Measurements from ENCODE around the gene FZR1. TPM values are rescaled to one million over a fixed set of nuclear protein-coding genes. Genes with fewer than 3 reads are reported as not detected.
A peak's percentile ranks its signal among the peaks of the same experiment; 100 is the strongest.

The FZR1 gene
- total and polyA plus RNA-seq, 2 experiments from 2014 or later, result 16.1 to 39.2 TPM

DNA sequence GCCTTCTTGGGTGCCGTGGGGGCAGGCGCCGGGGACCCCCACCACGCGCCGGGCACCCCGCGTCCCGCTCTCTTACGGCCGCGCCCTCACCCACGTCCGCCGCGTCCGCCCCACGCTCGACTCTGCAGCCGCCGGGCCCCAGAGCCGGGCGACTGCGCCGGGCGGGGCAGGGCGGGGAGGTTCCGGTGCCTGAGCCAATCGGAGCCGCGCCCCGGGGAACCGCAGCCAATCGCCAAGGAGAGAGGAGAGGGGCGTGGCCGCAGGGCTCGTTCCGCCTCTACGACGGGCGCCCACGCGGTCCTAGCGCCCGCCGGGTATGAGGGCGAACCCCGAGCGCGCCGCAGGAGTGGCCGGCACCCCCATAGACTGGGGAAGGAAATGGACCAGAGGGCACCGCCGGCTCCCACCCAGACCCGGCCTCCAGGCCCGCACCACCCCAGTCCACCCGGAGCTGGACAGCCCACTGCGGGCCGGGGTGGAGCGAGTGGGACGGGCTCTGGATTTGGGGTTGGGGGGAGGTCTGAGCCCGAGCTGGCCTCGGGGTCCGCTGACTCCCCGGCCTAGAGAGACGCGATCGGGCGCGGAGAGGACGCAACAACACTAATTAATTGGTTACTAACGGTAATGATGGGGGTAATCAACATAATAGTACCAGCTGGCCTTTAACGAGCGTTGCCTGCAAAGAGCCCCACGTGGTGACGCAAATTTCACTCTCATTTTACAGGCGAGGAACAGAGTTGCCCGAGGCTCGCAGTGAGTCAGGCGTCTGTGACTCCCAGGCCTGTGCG, 51.5 kb downstream of the FZR1 start, which contains the start of gene MFSD12:
TSS of gene MFSD12 (minus strand) at position 126 of the 788 bp plus-strand sequence. CDS start 183 bp downstream, outside the sequence.
- ATAC-seq (peak; percentile 92), DNase-seq (ENCODE audit: low spot score) (peak; percentile 98)
- H3K27ac Mint-ChIP-seq, result no peak within 1 kb of the TSS; the same call in 1 of the 2 replicates
- Histone ChIP-seq H3K79me2 (replicated peaks; ENCODE audit: insufficient read depth) (peaks cover 18% of the 10 kb centered on the region), H2AFZ (peak within 1 kb of the TSS; percentile 99), H3K4me1 (ENCODE audit: insufficient read depth) (no peaks in the 10 kb centered on the region; the same call in 1 of the 2 replicates), H3K9me2 (ENCODE audit: insufficient read depth) (no peaks in the 10 kb centered on the region), H4K20me1 (replicated peaks; ENCODE audit: insufficient read depth) (peaks cover 6% of the 10 kb centered on the region; the same call in 1 of the 2 replicates), H3F3A (replicated peaks; ENCODE audit: low read depth) (no peaks in the 10 kb centered on the region), H3K4me2 (peak within 1 kb of the TSS; percentile 90), H3K27ac (ENCODE audit: low read depth) (no peak within 1 kb of the TSS), H3K36me3 (ENCODE audit: insufficient read depth) (no peaks in the 10 kb centered on the region), H3K4me3 (peak within 1 kb of the TSS; percentile 85), H3K27me3 (ENCODE audit: insufficient read depth) (peaks cover 10% of the 10 kb centered on the region; the same call in 1 of the 2 replicates)
- no peaks in the 10 kb centered on the region for H3K9me3 Mint-ChIP-seq
- H3K27me3 Mint-ChIP-seq (ENCODE audit: insufficient read depth, low read depth, poor library complexity), result peaks cover 18% of the 10 kb centered on the region
- peaks cover 7% of the 10 kb centered on the region for H3K4me1 Mint-ChIP-seq
- TF ChIP-seq POLR2AphosphoS5 (IDR thresholded peaks at IDR 0.05; ENCODE audit: low read depth), result peak; percentile 65
- TF ChIP-seq, protein P1, sequence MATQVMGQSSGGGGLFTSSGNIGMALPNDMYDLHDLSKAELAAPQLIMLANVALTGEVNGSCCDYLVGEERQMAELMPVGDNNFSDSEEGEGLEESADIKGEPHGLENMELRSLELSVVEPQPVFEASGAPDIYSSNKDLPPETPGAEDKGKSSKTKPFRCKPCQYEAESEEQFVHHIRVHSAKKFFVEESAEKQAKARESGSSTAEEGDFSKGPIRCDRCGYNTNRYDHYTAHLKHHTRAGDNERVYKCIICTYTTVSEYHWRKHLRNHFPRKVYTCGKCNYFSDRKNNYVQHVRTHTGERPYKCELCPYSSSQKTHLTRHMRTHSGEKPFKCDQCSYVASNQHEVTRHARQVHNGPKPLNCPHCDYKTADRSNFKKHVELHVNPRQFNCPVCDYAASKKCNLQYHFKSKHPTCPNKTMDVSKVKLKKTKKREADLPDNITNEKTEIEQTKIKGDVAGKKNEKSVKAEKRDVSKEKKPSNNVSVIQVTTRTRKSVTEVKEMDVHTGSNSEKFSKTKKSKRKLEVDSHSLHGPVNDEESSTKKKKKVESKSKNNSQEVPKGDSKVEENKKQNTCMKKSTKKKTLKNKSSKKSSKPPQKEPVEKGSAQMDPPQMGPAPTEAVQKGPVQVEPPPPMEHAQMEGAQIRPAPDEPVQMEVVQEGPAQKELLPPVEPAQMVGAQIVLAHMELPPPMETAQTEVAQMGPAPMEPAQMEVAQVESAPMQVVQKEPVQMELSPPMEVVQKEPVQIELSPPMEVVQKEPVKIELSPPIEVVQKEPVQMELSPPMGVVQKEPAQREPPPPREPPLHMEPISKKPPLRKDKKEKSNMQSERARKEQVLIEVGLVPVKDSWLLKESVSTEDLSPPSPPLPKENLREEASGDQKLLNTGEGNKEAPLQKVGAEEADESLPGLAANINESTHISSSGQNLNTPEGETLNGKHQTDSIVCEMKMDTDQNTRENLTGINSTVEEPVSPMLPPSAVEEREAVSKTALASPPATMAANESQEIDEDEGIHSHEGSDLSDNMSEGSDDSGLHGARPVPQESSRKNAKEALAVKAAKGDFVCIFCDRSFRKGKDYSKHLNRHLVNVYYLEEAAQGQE (IDR thresholded peaks at IDR 0.05; ENCODE audit: unreplicated experiment), result peak; percentile 15
- no peak for TF ChIP-seq STAT1 (IDR thresholded peaks at IDR 0.05; ENCODE audit: unreplicated experiment)
- TF ChIP-seq CREB1 (CRISPR knock-in tag; IDR thresholded peaks at IDR 0.05; ENCODE audit: low read depth), result peak; percentile 79
- H3K36me3 Mint-ChIP-seq (ENCODE audit: low read depth), result no peaks in the 10 kb centered on the region; the same call in 2 of the 3 replicates
- H3K4me3 Mint-ChIP-seq, result peak within 1 kb of the TSS; percentile 86

DNA sequence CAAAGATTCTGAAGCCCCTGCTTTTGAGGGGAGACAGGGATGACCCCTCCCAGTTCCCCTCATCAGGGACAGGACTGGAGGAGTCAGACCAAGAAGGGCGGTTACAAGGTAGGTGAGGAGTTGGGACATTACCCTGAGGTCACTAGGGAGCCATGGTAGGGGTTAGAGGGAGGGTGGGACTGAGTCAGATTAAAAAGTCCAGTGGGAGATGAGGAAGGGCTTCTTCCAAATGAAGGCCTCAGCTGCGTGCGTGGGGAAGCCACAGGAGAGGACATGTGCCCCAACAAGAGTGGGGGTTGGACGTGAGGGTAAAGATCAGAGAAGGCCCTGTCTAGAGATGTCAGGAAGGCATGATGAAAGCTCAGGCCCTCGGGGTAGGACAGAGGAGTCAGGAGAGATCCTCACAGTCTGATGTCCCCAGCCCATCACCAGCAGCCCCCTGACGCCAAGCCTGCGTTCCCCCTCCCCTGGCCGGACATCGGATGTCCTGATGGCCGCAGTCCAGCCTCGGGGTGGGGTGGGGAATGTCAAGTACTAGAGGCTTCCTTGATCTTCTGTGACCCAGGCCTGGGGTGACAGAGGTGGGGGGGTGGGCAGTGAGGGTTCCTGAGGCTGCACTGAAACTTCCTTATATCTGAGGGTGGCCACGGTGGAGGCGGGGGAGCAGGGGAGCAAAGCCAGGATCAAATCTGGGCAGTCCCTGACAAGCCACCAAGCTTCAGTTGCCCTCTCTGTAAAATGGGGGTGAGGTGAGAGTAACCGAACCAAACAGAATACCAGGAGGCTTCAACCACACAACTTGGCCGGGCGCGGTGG, 57.8 kb downstream of the FZR1 start:
- no peak for DNase-seq (ENCODE audit: low spot score)
- Histone ChIP-seq H3K9me2 (ENCODE audit: insufficient read depth) (no peaks in the 10 kb centered on the region), H3K4me2 (no peak overlapping the region), H2AFZ (no peak overlapping the region), H3F3A (replicated peaks; ENCODE audit: low read depth) (no peaks in the 10 kb centered on the region), H3K4me3 (no peak overlapping the region), H3K4me1 (ENCODE audit: insufficient read depth) (no peaks in the 10 kb centered on the region), H3K79me2 (replicated peaks; ENCODE audit: insufficient read depth) (no peaks in the 10 kb centered on the region), H3K36me3 (ENCODE audit: insufficient read depth) (no peaks in the 10 kb centered on the region), H4K20me1 (replicated peaks; ENCODE audit: insufficient read depth) (no peaks in the 10 kb centered on the region; the same call in 1 of the 2 replicates), H3K27me3 (ENCODE audit: insufficient read depth) (no peaks in the 10 kb centered on the region), H3K27ac (ENCODE audit: low read depth) (no peak overlapping the region)
- H3K9me3 Mint-ChIP-seq, result no peaks in the 10 kb centered on the region
- H3K27me3 Mint-ChIP-seq (ENCODE audit: insufficient read depth, low read depth, poor library complexity), result peaks cover 1% of the 10 kb centered on the region
- H3K36me3 Mint-ChIP-seq (ENCODE audit: low read depth), result no peaks in the 10 kb centered on the region
- ATAC-seq, result no peak
- H3K4me1 Mint-ChIP-seq, result no peaks in the 10 kb centered on the region
- no peak overlapping the region for H3K27ac Mint-ChIP-seq
- no peak overlapping the region for H3K4me3 Mint-ChIP-seq
- no peak for TF ChIP-seq ZNF114 (CRISPR knock-in tag; IDR thresholded peaks at IDR 0.05)
- TF ChIP-seq, protein P2, sequence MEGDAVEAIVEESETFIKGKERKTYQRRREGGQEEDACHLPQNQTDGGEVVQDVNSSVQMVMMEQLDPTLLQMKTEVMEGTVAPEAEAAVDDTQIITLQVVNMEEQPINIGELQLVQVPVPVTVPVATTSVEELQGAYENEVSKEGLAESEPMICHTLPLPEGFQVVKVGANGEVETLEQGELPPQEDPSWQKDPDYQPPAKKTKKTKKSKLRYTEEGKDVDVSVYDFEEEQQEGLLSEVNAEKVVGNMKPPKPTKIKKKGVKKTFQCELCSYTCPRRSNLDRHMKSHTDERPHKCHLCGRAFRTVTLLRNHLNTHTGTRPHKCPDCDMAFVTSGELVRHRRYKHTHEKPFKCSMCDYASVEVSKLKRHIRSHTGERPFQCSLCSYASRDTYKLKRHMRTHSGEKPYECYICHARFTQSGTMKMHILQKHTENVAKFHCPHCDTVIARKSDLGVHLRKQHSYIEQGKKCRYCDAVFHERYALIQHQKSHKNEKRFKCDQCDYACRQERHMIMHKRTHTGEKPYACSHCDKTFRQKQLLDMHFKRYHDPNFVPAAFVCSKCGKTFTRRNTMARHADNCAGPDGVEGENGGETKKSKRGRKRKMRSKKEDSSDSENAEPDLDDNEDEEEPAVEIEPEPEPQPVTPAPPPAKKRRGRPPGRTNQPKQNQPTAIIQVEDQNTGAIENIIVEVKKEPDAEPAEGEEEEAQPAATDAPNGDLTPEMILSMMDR (conservative IDR thresholded peaks at IDR 0.05; ENCODE audit: low read depth in 2 of 2), result no peak
- TF ChIP-seq POLR2AphosphoS5 (IDR thresholded peaks at IDR 0.05; ENCODE audit: low read depth), result no peak
- TF ChIP-seq CREB1 (CRISPR knock-in tag; IDR thresholded peaks at IDR 0.05; ENCODE audit: low read depth), result no peak
- no peak for TF ChIP-seq JUNB (IDR thresholded peaks at IDR 0.05; ENCODE audit: unreplicated experiment)
- TF ChIP-seq, protein P1 (IDR thresholded peaks at IDR 0.05; ENCODE audit: unreplicated experiment), result no peak
- TF ChIP-seq NANOG (IDR thresholded peaks at IDR 0.05; ENCODE audit: borderline replicate concordance), result no peak
- no peak for TF ChIP-seq ZNF331 (CRISPR knock-in tag; IDR thresholded peaks at IDR 0.05; ENCODE audit: low read depth)
- TF ChIP-seq STAT1 (IDR thresholded peaks at IDR 0.05; ENCODE audit: unreplicated experiment), result no peak
- no peak for TF ChIP-seq EZH2 (IDR thresholded peaks at IDR 0.05; ENCODE audit: low read depth, unreplicated experiment)
